ENCODE results near the gene ABCG1. TPM values are rescaled to one million over a fixed set of nuclear protein-coding genes. Genes with fewer than 3 reads are reported as not detected.

ABCG1 gene
- total RNA-seq, 1 donor from 2014 or later, result 138 TPM

- Histone ChIP-seq H3K27me3 (ENCODE audit: control insufficient read depth, insufficient read depth, low read length) (no peaks in the 10 kb centered on the region), H3K36me3 (ENCODE audit: control insufficient read depth, insufficient read depth, low read length) (peaks cover 1% of the 10 kb centered on the region), H3K4me3 (ENCODE audit: low read depth, low read length) (no peak overlapping the region)
- no peak for TF ChIP-seq CTCF (IDR thresholded peaks at IDR 0.05; ENCODE audit: insufficient read depth, low read length, severe bottlenecking)
- FAIRE-seq, result no peak
- DNase-seq (ENCODE audit: low read depth), result no peak
Observed at GRCh38 chr21:42298657-42299056, 79.7 kb downstream of the ABCG1 start.

GRCh38 chr21:42299324-42300044 lies 80.5 kb downstream of the ABCG1 start:
- H3K4me3 ChIP-seq (ENCODE audit: low read depth, low read length), result no peak overlapping the region
- FAIRE-seq (peak; percentile 60), DNase-seq (ENCODE audit: low read depth) (peak; percentile 51)
- no peak for TF ChIP-seq CTCF (IDR thresholded peaks at IDR 0.05; ENCODE audit: insufficient read depth, low read length, severe bottlenecking)
- H3K36me3 ChIP-seq (ENCODE audit: control insufficient read depth, insufficient read depth, low read length), result peaks cover 1% of the 10 kb centered on the region
- H3K27me3 ChIP-seq (ENCODE audit: control insufficient read depth, insufficient read depth, low read length), result no peaks in the 10 kb centered on the region

GRCh38 chr21:42300045-42300583 lies 81.2 kb downstream of the ABCG1 start:
- no peak for TF ChIP-seq CTCF (IDR thresholded peaks at IDR 0.05; ENCODE audit: insufficient read depth, low read length, severe bottlenecking)
- peak; percentile 95 for FAIRE-seq
- H3K4me3 ChIP-seq (ENCODE audit: low read depth, low read length), result no peak overlapping the region
- DNase-seq (ENCODE audit: low read depth), result no peak
- no peaks in the 10 kb centered on the region for H3K36me3 ChIP-seq (ENCODE audit: control insufficient read depth, insufficient read depth, low read length)
- H3K27me3 ChIP-seq (ENCODE audit: control insufficient read depth, insufficient read depth, low read length), result no peaks in the 10 kb centered on the region

GRCh38 chr21:42300956-42301355 lies 82.0 kb downstream of the ABCG1 start:
- Histone ChIP-seq H3K27me3 (ENCODE audit: control insufficient read depth, insufficient read depth, low read length) (no peaks in the 10 kb centered on the region), H3K4me3 (ENCODE audit: low read depth, low read length) (no peak overlapping the region), H3K36me3 (ENCODE audit: control insufficient read depth, insufficient read depth, low read length) (no peaks in the 10 kb centered on the region)
- no peak for TF ChIP-seq CTCF (IDR thresholded peaks at IDR 0.05; ENCODE audit: insufficient read depth, low read length, severe bottlenecking)
- FAIRE-seq (peak; percentile 23), DNase-seq (ENCODE audit: low read depth) (no peak)

- no peak for TF ChIP-seq CTCF (IDR thresholded peaks at IDR 0.05; ENCODE audit: insufficient read depth, low read length, severe bottlenecking)
- H3K27me3 ChIP-seq (ENCODE audit: control insufficient read depth, insufficient read depth, low read length), result no peaks in the 10 kb centered on the region
- no peak for FAIRE-seq
Observed at GRCh38 chr21:42301371-42302075, 82.6 kb downstream of the ABCG1 start.

More at GRCh38 chr21:42301371-42302075, 82.6 kb downstream of the ABCG1 start:
- DNase-seq (ENCODE audit: low read depth), result no peak
- Histone ChIP-seq H3K36me3 (ENCODE audit: control insufficient read depth, insufficient read depth, low read length) (no peaks in the 10 kb centered on the region), H3K4me3 (ENCODE audit: low read depth, low read length) (no peak overlapping the region)
